Liver (tissue), 9 donors: ENCODE data around the gene IGF2BP2. TPM values are rescaled to one million over a fixed set of nuclear protein-coding genes. Genes with fewer than 3 reads are reported as not detected.

Experiments used
- DNase-seq: peaks from one replicate; pipeline ENCODE4 v3.0.0-alpha.2; 2017; ENCODE audit warnings: low spot score
- H3K27ac ChIP-seq, 2 donors: one replicate each; pipeline ENCODE4 v1.7.0; 2013; ENCODE audit warnings: inconsistent platforms in 2 of 2, low read length in 2 of 2, control low read depth in 1 of 2, low read depth in 1 of 2, mild to moderate bottlenecking in 1 of 2
- H3K27me3 ChIP-seq, 4 donors: one replicate each; pipeline versions ENCODE4 v1.6.1 to v1.7.0; 2013; ENCODE audit warnings: low read length in 3 of 4, inconsistent platforms in 1 of 4, mild to moderate bottlenecking in 1 of 4, moderate library complexity in 1 of 4; ENCODE audit not compliant: control insufficient read depth in 4 of 4, insufficient read depth in 4 of 4
- H3K36me3 ChIP-seq, 4 donors: one replicate each; pipeline versions ENCODE4 v1.6.1 to v1.7.0; 2013; ENCODE audit warnings: low read length in 3 of 4, mild to moderate bottlenecking in 3 of 4, low read depth in 1 of 4, moderate library complexity in 1 of 4; ENCODE audit not compliant: control insufficient read depth in 4 of 4, insufficient read depth in 3 of 4
- H3K4me1 ChIP-seq, 4 donors: one replicate each; pipeline versions ENCODE4 v1.6.1 to v1.7.0; 2013; ENCODE audit warnings: low read length in 3 of 4, mild to moderate bottlenecking in 3 of 4, moderate library complexity in 1 of 4; ENCODE audit not compliant: control insufficient read depth in 4 of 4, insufficient read depth in 4 of 4
- H3K4me3 ChIP-seq, 3 donors: one replicate each; pipeline versions ENCODE4 v1.6.1 to v1.7.0; 2013; ENCODE audit warnings: low read length in 3 of 3, control low read depth in 1 of 3, low read depth in 1 of 3, mild to moderate bottlenecking in 1 of 3
- H3K9ac ChIP-seq, 2 donors: one replicate each; pipeline ENCODE4 v1.7.0; 2013; ENCODE audit warnings: low read length in 2 of 2, mild to moderate bottlenecking in 2 of 2, moderate library complexity in 2 of 2, control low read depth in 1 of 2, low read depth in 1 of 2
- H3K9me3 ChIP-seq, 4 donors: one replicate each; pipeline versions ENCODE4 v1.6.1 to v1.7.0; 2013; ENCODE audit warnings: low read length in 3 of 4; ENCODE audit not compliant: control insufficient read depth in 4 of 4
- CTCF ChIP-seq: fragments of 150-350 bp; IDR thresholded peaks from 2 replicates; pipeline ENCODE4 v1.5.1; 2017; ENCODE audit warnings: improper control_type of control experiment, low read depth, low read length; ENCODE audit not compliant: missing input control
- EGR1 ChIP-seq, 2 donors: IDR thresholded peaks; 2 replicates each; pipeline ENCODE4 v1.6.1; 2016 to 2018; ENCODE audit warnings: antibody characterized with exemption in 2 of 2, low read depth in 2 of 2
- FOXA1 ChIP-seq: IDR thresholded peaks from 2 replicates; pipeline ENCODE4 v1.6.1; 2016; ENCODE audit warnings: antibody characterized with exemption
- FOXA2 ChIP-seq: IDR thresholded peaks from 2 replicates; pipeline ENCODE4 v1.6.1; 2016; ENCODE audit warnings: antibody characterized with exemption
- GABPA ChIP-seq, 2 donors: IDR thresholded peaks in 1 of 2; conservative IDR thresholded peaks in 1 of 2; 2 replicates each; pipeline ENCODE4 v1.6.1; 2016; ENCODE audit warnings: antibody characterized with exemption in 2 of 2, mild to moderate bottlenecking in 1 of 2, moderate library complexity in 1 of 2
- HNF4A ChIP-seq, 2 donors: conservative IDR thresholded peaks; 2 replicates each; pipeline ENCODE4 v1.6.1; 2016; ENCODE audit warnings: antibody characterized with exemption in 2 of 2, mild to moderate bottlenecking in 2 of 2
- HNF4G ChIP-seq: IDR thresholded peaks from 2 replicates; pipeline ENCODE4 v1.6.1; 2016; ENCODE audit warnings: antibody characterized with exemption
- JUND ChIP-seq, 2 donors: IDR thresholded peaks; 2 replicates each; pipeline ENCODE4 v1.6.1; 2016; ENCODE audit warnings: antibody characterized with exemption in 2 of 2
- RAD21 ChIP-seq, 2 donors: IDR thresholded peaks; 2 replicates each; pipeline ENCODE4 v1.6.1; 2016; ENCODE audit warnings: antibody characterized with exemption in 2 of 2, mild to moderate bottlenecking in 2 of 2
- REST ChIP-seq: IDR thresholded peaks from 2 replicates; pipeline ENCODE4 v1.6.1; 2016; ENCODE audit warnings: antibody characterized with exemption, mild to moderate bottlenecking
- RXRA ChIP-seq, 2 donors: IDR thresholded peaks; 2 replicates each; pipeline ENCODE4 v1.6.1; 2017 to 2018; ENCODE audit warnings: antibody characterized with exemption in 2 of 2, mild to moderate bottlenecking in 1 of 2
- SP1 ChIP-seq: IDR thresholded peaks from 2 replicates; pipeline ENCODE4 v1.6.1; 2018; ENCODE audit warnings: antibody characterized with exemption, mild to moderate bottlenecking
- TAF1 ChIP-seq: conservative IDR thresholded peaks from 2 replicates; pipeline ENCODE4 v1.6.1; 2016; ENCODE audit warnings: antibody characterized with exemption, mild to moderate bottlenecking
- YY1 ChIP-seq: IDR thresholded peaks from 2 replicates; pipeline ENCODE4 v1.6.1; 2016; ENCODE audit warnings: antibody characterized with exemption, mild to moderate bottlenecking
- WGBS: extraction: QIAGEN DNeasy Blood & Tissue Kit; methylation state at CpG from one replicate; pipeline ENCODE4 v1.1.7; 2013; 5-methylcytosine and 5-hydroxymethylcytosine counted together
- polyA plus RNA-seq, 2 donors: library from polyadenylated mRNA; stranded (reverse) in 1 of 2; unstranded in 1 of 2; fragments of 200-250 nt in 1 of 2; fragments of >200 nt in 1 of 2; fragmentation: Nextera tagmentation in 1 of 2; extraction: Ambion mirVana in 1 of 2; gene quantifications; one replicate each; pipeline versions ENCODE4 v1.2.1 to v1.2.3, GENCODE V29; 2013 to 2015
- total RNA-seq, 2 donors: library from RNA; depleted of rRNA; stranded (reverse); fragments of >200 nt; gene quantifications; one replicate each; pipeline ENCODE4 v1.2.3, GENCODE V29; 2014
- TF ChIP-seq, protein P1 (sequence below): IDR thresholded peaks from 2 replicates; pipeline ENCODE4 v1.6.1; 2016; ENCODE audit warnings: antibody characterized with exemption
- TF ChIP-seq, protein P2 (sequence below): IDR thresholded peaks from 2 replicates; pipeline ENCODE4 v1.6.1; 2016; ENCODE audit warnings: antibody characterized with exemption
- donor health status: healthy.
- donor health status: healthy.
- donor health status: healthy.
- donor health status: healthy.
- donor health status: healthy.

IGF2BP2 gene
- total and polyA plus RNA-seq, 4 donors, result 0.67 to 35.0 (median 1.7) TPM

GRCh38 chr3:185837414-185837813 is 12.6 kb upstream of the IGF2BP2 start:
- Histone ChIP-seq H3K9ac (no peak overlapping the region), H3K9me3 (no peaks in the 10 kb centered on the region), H3K4me1 (no peaks in the 10 kb centered on the region), H3K4me3 (no peak overlapping the region), H3K36me3 (no peaks in the 10 kb centered on the region), H3K27me3 (no peaks in the 10 kb centered on the region), H3K27ac (no peak overlapping the region)
- no peak for DNase-seq
- WGBS, result 46% methylated on average over 3 of the region's 3 CpGs
- no peak for TF ChIP-seq REST
- TF ChIP-seq SP1, result no peak
- TF ChIP-seq RXRA (IDR thresholded peaks at IDR 0.05), result no peak
- TF ChIP-seq GABPA (IDR thresholded peaks at IDR 0.05 in 1 of 2, conservative IDR thresholded peaks at IDR 0.05 in 1 of 2), result no peak
- no peak for TF ChIP-seq JUND (IDR thresholded peaks at IDR 0.05)
- TF ChIP-seq HNF4A (conservative IDR thresholded peaks at IDR 0.05), result no peak
- TF ChIP-seq HNF4G, result no peak
- no peak for TF ChIP-seq FOXA1
- no peak for TF ChIP-seq EGR1 (IDR thresholded peaks at IDR 0.05; ENCODE audit: low read depth in 2 of 2)
- no peak for TF ChIP-seq FOXA2
- no peak for TF ChIP-seq YY1
- TF ChIP-seq TAF1, result no peak
- no peak for TF ChIP-seq RAD21 (IDR thresholded peaks at IDR 0.05)
- TF ChIP-seq, protein P1, sequence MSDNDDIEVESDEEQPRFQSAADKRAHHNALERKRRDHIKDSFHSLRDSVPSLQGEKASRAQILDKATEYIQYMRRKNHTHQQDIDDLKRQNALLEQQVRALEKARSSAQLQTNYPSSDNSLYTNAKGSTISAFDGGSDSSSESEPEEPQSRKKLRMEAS, result no peak
- TF ChIP-seq, protein P2, sequence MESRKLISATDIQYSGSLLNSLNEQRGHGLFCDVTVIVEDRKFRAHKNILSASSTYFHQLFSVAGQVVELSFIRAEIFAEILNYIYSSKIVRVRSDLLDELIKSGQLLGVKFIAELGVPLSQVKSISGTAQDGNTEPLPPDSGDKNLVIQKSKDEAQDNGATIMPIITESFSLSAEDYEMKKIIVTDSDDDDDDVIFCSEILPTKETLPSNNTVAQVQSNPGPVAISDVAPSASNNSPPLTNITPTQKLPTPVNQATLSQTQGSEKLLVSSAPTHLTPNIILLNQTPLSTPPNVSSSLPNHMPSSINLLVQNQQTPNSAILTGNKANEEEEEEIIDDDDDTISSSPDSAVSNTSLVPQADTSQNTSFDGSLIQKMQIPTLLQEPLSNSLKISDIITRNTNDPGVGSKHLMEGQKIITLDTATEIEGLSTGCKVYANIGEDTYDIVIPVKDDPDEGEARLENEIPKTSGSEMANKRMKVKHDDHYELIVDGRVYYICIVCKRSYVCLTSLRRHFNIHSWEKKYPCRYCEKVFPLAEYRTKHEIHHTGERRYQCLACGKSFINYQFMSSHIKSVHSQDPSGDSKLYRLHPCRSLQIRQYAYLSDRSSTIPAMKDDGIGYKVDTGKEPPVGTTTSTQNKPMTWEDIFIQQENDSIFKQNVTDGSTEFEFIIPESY, result no peak
- TF ChIP-seq CTCF, result no peak

DNA sequence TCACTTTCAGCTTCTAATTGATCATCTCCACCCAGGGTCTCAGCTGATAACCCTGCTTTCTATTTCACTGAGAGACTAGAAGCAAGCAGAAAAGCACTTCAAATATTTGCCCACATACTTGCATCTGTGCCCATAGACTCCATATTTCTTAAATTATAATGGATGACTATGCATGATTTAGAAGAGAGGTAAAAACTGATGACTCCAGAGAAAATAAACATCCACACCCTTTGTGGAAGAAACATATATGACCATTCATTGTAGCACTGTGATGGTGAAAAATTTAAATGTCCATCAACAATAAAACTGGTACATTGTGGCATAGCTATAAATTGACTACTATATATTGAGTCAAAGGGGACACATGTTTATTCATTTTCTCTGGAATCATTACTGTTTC is 7.1 kb upstream of the IGF2BP2 start:
- Histone ChIP-seq H3K36me3 (no peaks in the 10 kb centered on the region), H3K4me3 (no peak overlapping the region), H3K27me3 (no peaks in the 10 kb centered on the region), H3K4me1 (no peaks in the 10 kb centered on the region), H3K9me3 (no peaks in the 10 kb centered on the region), H3K9ac (no peak overlapping the region), H3K27ac (no peak overlapping the region)
- no peak for DNase-seq
- TF ChIP-seq CTCF (no peak), REST (no peak), GABPA (IDR thresholded peaks at IDR 0.05 in 1 of 2, conservative IDR thresholded peaks at IDR 0.05 in 1 of 2) (no peak)
